Right renal pelvis (tissue), 4 donors: ENCODE measurements around the gene DUSP2. TPM values are rescaled to one million over a fixed set of nuclear protein-coding genes. Genes with fewer than 3 reads are reported as not detected.

ENCODE experiments used
- DNase-seq, 4 donors: peaks; one replicate each; pipeline ENCODE4 v3.0.0-alpha.2; 2013; ENCODE audit warnings: low read depth in 4 of 4, low spot score in 3 of 4, missing footprints in 1 of 4
- polyA plus RNA-seq, 4 donors: library from polyadenylated mRNA; unstranded; fragments of 120-200 nt; gene quantifications; one replicate each; pipeline ENCODE4 v1.2.1, GENCODE V29; 2013; ENCODE audit not compliant: insufficient read length in 4 of 4

DUSP2 gene
- polyA plus RNA-seq, 4 donors: 3.6 to 6.9 (median 4.1) TPM

DNA sequence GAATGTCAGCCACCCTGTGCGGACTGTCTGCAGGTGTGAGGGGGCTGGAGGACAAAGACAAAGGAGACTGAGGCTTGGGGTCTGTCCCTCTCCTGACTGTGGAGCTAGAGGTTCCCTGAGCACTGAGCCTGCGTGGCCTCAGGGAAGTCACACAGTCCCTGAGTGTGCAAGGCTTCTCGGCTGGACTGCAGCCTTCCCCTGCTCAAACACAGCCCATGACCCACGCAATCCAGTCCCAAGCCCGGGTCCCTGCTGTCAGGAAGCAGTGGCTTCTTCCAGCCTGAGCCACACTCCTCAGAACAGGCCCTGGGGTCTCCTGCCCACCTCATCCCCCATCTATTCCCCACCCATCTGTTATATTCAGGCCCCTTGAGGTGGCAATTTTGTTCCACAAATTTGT lies 9.6 kb downstream of the DUSP2 start:
- no peak for DNase-seq

DNA sequence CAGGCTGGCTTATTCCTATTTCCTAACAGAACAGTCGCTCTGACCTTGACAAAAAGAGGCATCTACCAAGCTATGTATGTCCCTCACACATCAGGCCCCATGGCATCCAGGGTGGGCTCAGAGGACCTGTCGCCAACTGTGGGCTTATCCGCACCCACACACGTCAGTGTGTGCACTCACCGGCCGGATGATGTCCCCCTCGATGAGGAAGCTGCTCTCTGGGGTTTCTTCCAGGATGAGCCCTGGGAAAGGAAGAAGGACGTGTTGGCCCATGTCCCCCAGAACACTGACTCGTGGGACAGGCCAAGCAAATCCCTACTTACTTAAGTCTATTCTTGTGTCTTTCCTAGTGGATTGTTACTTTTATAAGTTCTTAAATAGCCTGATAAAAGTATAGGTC lies 10.1 kb downstream of the DUSP2 start:
- no peak for DNase-seq

DNA sequence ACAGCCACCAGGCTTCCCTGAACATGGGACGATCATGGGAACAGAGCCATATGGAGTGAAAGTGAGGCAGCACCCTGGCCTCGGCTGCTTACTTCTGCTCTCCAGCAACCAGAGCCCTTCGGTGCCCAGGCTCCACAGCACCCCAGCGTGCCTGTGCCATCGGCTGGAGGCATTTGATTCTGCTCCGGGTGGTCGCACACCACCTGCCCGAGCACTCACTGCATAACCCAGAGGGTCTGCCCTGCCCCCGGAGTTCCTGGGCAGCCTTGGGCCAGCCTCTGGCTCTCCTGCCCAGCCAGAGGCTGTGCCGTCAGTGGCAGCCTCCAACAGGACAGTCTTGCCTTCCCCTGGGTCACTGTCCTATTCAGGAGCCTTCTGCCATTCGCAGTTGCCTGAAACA lies 10.8 kb downstream of the DUSP2 start:
- DNase-seq: no peak

DNA sequence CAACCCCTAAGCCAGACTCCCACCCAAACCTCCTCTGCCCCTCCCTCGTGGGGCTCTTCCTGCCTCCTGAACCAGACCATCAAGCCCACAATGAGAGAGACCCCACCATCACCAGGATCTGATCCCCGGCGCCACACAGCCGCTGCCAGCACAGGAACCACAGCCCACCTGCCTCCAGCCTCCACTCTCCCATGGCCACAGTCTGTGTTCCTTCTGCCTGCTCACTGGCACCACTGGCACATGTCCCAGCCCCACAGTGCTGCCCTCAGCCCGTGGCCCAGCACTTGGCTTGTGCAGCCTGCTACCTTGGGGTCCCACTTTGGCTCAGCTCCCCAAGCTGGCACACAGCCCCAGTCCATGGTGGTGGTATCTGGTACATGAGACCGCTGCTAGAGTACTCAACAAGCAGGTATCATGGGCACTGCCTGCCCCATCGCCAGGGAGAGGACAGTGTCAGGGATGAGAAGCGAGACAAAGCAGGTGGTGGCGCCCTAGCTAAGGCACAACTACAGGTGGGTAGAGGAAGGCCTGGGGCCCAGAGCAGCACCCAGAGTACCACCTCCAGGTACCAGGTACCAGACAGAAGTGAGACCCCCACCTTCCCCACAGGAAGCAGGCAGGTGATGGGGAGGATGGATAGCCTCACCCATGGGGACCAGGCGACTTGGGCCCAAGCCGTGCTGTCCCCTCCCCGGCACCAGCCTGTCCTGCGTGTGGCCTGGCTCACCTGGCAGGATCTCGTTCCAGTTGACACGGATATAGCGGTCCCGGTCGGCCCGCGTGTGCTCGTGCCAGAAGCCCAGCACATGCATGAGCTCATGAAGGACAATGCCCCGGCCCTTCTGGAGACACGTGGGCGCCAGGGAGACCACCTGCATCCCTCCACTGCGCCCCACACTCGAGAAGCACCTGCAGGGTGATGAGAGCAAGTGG lies 13.2 kb downstream of the DUSP2 start:
- DNase-seq: no peak

DNA sequence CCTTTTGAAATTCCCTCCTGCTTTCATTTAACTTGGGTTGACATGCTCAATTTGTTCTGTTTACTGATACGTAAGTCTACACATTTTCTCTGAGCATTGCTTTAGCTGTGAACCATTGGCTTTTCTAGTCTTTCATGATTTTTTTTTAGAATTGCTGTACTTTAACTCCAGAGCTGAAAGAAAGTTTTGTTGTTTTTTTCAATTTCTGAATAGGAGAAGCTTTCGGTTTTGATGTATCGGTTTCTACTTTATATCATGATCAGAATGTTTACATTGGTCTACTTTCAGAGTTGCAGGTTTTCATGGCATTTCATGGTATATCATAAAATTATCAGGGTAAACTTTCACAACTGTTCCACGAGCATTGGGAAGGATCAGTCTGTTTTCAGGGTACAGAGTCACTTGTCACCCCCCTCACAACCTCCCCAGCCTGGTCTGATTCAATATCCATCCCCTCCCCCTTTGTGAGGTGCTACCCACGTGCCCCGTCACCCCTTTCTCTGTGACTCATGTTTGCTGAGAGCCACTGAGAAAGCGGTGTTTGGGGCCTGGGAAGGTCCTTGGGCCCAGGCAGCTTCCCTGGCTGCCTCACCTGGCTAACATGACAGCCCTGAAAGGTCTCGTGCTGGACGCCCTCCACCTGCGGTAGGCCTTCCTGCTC lies 14.0 kb downstream of the DUSP2 start:
- no peak for DNase-seq

DNA sequence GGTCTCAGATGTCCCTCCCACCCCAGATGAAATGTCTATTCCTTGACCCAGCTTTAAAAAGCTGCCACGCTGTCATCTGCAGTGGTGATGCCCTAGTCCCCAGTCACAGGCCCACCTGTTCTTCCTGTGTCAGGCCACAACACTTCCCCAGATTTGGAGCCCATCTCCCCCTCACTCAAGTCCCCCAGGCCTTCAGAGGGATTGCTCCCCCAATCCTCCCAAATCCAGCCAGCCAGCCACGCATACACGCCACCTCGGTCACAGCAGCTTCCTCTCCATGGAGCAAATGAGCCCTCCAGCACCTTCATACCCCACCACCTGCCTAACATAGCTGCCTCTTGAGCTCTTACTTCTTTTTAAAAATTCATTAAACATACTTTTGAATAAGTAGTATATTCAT lies 14.8 kb downstream of the DUSP2 start:
- no peak for DNase-seq

DNA sequence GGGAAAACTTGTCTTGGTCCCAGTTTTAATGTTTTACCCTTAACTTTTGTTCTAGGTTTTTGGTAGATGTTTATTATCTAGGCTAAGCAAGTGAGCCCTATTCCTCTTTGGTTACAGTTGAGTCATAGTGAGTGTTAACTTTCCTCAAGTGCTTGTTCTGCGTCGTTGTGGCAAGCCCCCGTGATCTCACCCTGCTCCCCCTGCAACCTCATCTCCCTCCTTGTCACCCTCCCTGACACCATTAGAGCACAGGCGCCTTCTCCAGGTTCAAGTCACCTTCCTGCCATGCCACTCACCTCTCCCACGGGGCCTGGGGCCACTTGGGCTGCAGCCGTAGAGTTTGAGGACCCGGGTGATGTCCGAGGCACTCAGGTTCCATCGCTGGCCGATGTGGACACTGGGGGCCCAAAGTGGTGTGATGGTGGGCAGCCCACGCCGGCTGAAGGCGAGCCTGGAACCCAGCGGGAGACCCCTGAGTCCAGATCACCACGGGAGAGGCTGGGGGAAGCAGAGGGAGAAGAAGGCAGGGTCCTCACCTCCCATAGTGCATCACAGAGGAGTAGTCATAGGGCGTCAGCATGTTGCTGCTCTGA lies 15.6 kb downstream of the DUSP2 start:
- DNase-seq: no peak

DNA sequence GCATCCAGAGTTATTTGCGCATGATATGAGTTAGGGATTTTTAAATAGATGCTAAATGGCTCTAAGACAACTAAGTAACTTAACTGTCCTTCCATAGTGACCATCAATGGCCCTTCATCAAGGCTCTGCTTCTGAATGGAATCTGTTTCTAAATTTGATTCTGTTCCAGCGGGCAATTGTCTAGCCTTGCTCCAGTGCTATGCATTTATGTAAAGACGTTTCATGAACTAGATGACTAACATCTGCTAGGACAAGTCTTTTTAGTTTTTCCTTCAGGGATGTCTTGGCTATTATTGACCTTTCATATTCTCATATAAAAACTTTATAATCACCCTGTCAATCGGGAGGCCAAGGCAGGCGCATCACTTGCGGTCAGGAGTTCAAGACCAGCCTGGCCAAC lies 16.8 kb downstream of the DUSP2 start:
- no peak for DNase-seq

DNA sequence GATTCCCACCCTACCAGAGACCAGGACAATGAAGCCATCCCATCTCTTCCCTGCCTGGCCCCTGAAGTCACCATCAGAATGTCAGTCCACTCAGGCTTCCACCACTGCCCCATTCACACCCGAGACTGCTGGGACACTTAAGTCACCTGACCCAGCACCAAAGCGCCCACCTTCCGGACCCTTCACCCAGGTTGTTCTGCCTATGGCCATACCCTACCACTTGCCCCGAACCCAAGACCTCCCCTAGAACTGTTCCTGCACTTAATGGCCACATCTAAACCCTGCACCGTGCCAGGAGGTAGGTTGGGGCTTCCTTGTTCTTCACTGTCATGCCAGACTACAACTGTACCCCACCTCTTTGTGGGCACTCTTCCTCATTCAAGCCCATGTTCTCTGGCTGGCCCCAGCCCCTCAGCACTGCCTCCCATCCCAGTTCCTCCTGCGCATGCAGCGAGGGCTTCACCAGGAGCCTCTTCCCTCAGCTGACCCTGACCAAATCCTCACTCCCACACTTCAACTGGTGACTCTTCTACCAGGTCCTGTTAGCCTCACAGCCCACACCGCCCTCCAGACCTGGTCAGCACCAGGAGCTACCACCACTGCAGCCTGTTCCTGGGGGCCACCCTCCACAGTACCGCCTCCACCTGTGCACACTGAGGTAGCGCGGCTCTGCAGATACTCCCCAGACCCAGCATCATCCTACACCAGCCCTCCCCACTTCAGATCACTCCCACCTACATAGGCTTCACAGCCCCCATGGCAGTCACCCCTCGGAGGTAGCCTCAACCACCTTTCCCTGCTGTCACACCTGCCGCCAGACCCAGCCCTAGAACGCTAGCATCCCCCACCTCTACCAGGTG lies 20.6 kb downstream of the DUSP2 start:
- no peak for DNase-seq

DNA sequence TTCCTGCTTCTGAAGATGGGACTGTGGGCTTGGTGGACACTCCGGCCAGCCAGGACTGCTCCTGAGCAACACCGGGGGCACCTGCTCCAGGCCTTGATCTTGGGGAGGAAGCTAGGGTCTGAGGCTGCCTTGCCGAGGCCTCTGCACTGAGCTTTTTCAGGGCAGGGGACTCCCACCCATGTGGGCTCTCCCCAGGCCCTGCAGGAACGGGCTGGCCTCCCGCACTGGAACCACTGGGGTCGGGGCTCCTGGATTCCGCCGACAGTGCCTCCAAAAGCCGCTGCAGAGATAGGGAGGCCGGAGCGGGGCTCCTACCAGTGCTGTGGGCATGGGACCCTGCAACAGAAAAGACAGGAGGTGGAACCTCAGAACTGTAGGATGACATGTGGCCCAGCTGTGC lies 21.3 kb downstream of the DUSP2 start:
- DNase-seq: no peak

DNA sequence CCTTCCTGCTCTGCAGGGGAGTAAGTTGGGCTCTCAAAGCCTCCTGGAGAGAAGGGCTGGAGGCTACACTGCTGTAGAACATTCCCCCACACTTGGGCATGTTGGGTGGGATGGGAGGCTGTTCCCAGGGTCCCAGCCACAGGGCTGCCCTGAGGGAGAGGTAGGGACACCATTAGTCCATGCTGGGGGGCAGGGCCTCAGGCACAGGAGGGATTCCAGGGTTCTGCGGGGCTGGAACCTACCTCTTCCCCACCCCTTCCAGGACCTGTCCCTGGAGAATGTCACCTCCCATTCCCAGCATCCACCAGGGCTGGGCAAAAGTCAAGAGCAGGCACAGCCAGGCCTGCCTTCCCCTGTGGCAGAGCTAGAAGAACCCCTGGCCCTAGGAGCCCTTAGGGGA lies 21.9 kb downstream of the DUSP2 start:
- DNase-seq: no peak

DNA sequence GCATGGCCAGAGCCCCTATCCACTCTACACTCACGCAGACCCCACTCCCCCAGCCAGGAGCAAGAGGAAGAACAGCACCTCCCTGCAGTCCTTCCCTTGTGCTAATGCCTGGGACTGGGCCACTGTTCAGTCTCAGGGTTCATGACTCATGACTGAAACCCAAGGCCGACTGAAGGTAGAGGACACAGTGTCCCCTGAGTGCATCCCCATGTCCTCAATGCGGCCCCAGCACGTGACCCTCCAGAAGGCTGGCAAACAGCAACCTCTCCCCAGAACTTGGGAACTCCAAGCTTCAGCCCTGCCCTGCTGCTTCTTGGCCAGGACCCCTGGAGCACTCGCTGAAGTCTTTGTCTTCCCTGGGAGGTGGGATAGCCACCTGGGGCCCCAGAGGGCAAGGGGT lies 22.8 kb downstream of the DUSP2 start:
- no peak for DNase-seq

DNA sequence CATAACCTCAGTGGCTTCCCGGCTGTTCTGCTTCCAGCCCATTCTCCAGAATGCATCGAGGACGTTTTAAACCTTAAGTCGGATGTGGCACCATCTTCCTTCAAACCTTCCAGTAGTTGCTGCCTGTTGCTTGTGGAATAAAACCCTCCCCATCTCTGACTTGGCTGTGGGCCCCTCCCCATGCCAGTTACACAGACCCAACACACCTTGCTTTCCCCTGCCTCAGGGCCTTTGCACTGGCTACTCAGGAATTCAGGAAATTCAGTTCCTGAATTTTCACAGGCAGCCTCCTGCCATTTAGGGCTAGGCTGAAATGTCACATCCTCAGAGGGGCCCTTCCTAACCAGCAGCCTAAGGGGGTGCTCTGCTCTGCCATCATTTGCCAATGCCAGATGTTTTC lies 23.8 kb downstream of the DUSP2 start:
- no peak for DNase-seq

DNA sequence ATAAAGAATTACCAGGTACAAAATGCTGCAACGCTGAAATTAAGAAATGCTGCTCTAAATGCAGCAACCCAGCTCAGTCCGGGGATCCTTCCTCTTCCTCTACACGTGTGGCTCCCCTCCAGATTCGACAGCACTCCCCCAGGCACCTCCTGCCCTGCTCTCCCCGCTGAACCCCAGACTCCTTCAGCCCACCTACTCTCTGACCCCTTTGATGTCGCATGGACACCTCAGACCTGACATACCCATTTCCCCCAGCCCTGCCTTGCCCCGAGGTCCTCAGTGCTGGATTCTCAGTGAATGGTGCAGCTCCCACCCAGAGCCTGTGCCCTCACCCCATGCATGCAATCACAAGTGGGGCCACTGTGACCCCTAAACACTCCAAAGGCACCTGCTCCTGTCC lies 24.2 kb downstream of the DUSP2 start:
- DNase-seq: no peak

DNA sequence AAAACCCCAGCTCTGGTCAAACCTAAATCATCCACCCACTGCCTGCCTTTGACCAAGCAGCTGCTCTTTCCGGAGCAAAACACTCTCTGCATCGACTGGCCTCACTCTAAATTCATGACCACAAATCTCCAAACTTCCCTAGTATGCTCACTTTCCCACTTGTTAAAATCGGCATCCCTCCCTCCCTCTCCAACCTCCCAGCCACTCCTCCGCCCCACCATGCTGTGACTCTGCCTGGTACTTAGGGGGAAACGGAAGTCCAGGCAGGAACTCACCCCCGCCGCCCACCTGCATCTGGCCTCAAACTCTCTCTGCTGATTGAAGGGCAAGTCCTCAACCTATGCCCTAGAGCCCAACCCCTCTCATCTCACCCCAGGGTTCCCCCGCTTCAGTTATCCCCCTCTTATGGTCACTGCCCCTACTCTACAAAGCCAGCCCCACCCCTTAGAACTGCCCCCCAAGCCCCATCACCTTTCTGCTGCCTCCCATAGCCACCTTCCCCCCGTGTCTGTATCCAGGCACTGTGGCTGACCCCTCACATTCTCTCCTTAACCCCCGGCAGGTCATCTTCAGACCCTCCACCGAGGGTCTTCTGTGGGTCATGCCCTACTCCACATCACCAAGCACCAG lies 25.0 kb downstream of the DUSP2 start:
- DNase-seq: no peak

DNA sequence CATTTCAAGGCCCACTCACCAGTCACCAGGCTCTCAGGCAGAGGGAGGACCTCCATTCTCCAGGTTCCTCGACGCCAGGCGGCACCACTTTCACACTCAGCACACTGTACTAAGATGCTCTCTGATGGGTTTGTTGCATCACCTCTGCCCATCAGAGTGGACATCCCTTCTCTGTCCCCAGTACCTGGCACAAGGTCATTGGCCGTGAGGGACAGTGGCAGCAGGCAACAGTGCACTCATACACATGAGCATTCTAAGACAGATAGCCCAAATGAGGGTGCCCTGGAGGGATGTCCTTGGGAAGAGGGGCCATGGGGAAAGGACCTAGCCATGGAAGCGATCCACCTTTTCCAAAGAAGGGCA lies 25.9 kb downstream of the DUSP2 start:
- no peak for DNase-seq

DNA sequence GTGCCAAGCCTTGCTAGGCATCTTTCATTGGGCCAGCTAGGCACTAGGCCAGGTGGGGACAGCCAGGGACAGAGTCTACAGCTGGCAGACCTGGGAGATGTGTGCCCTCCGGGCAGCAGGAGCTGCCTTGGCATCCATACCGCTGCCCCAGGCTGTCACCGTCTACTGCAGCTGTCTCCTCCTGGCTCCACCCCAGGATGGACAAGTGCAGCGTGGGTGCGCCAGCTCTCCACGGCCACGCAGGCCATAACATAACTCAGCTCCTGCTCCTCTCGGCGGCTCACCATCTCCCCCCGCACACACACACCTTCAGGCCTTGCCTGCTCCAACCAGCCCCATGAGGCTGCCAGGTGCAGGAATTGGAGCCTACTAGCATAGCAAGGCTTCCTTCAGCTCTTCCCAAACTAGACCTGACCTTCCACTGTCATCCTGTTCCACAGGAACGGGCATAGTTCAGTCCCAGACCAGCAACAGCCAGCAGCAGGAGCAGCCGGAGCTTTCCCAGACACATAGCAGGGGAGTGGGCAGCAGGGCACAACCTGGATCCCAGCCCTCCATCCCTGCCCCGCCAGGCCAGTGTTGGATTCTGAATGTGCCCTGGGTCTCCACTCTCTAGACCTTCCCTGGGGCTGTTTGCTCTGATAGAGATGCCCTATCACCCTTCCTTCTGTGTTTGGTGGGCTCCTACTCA lies 26.4 kb downstream of the DUSP2 start:
- no peak for DNase-seq

DNA sequence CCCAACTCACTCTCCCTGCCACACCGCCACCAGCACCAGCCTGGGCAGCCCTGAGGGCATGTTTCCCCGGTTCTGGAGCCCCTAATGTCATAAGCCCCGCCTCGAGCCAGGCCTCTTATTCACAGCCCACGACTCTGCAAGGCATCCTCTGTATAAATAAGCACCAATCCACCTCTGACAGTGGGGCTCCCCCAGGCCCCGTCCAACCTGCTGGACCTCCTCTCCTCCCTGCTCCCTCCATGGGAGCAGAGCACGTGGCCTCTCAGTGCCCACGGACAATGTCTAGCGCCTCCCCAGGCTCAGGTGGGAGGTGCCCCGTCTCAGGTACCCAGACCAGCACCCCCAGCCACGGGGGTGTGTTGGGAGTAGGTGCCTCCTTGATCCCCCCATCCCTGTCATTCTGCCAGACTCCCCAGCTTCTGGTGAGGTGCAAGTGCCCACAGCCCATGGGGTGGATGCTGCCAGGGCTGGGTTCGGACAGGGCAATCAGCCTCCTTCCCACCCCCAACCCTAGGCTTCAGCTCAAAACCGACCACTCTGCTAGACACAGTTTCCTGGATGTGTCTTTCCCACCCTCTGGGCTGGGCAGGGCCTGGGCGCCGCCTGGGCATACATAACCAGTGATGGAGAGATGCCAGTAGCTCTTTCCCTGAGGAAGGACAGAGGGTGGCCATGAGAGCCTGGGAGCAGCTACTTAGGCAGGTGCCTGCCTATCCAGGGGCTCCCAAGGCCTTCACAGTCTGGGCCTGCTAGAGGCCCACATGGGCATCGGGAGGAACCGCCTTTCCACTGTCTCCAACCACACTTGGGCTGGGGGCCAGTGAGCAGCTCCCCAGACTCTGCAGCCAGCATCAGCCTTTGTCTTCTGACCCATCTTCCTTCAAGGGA lies 27.3 kb downstream of the DUSP2 start:
- DNase-seq: no peak
